Astrocyte (in vitro differentiated cells and primary cell): ENCODE results near the gene PSMD4. TPM values are rescaled to one million over a fixed set of nuclear protein-coding genes. Genes with fewer than 3 reads are reported as not detected.

Source experiments
- DNase-seq: peaks from one replicate; pipeline ENCODE4 v3.0.0-alpha.2; 2010; ENCODE audit warnings: low read depth
- FAIRE-seq: peaks from 2 replicates; lab custom pipeline; 2011; peaks lifted over from hg19 to GRCh38; lab: Jason Lieb, UNC
- H2AFZ ChIP-seq: 2 replicates; pipeline ENCODE4 v1.6.0; 2012; ENCODE audit warnings: low read depth, low read length, inconsistent platforms
- H3K27ac ChIP-seq: 2 replicates; pipeline ENCODE4 v1.5.1; 2011; ENCODE audit warnings: low read depth, low read length, inconsistent platforms
- H3K27me3 ChIP-seq: 2 replicates; pipeline ENCODE4 v1.6.0; 2011; ENCODE audit warnings: low read length, inconsistent platforms; ENCODE audit not compliant: insufficient read depth
- H3K36me3 ChIP-seq: 2 replicates; pipeline ENCODE4 v1.5.1; 2011; ENCODE audit warnings: low read length, inconsistent platforms; ENCODE audit not compliant: insufficient read depth
- H3K4me1 ChIP-seq: 2 replicates; pipeline ENCODE4 v1.5.1; 2011; ENCODE audit warnings: low read length, inconsistent platforms; ENCODE audit not compliant: insufficient read depth
- H3K4me2 ChIP-seq: 2 replicates; pipeline ENCODE4 v1.6.0; 2012; ENCODE audit warnings: low read length, inconsistent platforms
- H3K4me3 ChIP-seq: 2 replicates; pipeline ENCODE4 v1.5.1; 2011; ENCODE audit warnings: low read depth, mild to moderate bottlenecking, low read length, inconsistent platforms; ENCODE audit not compliant: insufficient read depth
- H3K79me2 ChIP-seq: 2 replicates; pipeline ENCODE4 v1.6.0; 2012; ENCODE audit warnings: mild to moderate bottlenecking, low read length, inconsistent platforms; ENCODE audit not compliant: insufficient read depth
- H3K9ac ChIP-seq: 2 replicates; pipeline ENCODE4 v1.6.0; 2012; ENCODE audit warnings: mild to moderate bottlenecking, low read length, inconsistent platforms
- H3K9me3 ChIP-seq: 2 replicates; pipeline ENCODE4 v1.5.1; 2012; ENCODE audit warnings: low read depth, mild to moderate bottlenecking, low read length, inconsistent platforms; ENCODE audit not compliant: insufficient read depth
- H4K20me1 ChIP-seq: 2 replicates; pipeline ENCODE4 v1.6.0; 2012; ENCODE audit warnings: low read length, inconsistent platforms; ENCODE audit not compliant: insufficient read depth
- H3K27ac Mint-ChIP-seq: one replicate; pipeline ENCODE4 v1.8.0; 2021; ENCODE audit warnings: mild to moderate bottlenecking, mixed read lengths; ENCODE audit not compliant: unreplicated experiment
- H3K27me3 Mint-ChIP-seq: one replicate; pipeline ENCODE4 v1.8.0; 2021; ENCODE audit warnings: low read depth, mixed read lengths; ENCODE audit not compliant: unreplicated experiment
- H3K36me3 Mint-ChIP-seq: one replicate; pipeline ENCODE4 v1.8.0; 2021; ENCODE audit warnings: low read depth, mixed read lengths; ENCODE audit not compliant: unreplicated experiment
- H3K4me1 Mint-ChIP-seq: one replicate; pipeline ENCODE4 v1.8.0; 2021; ENCODE audit warnings: low read depth, mixed read lengths; ENCODE audit not compliant: unreplicated experiment
- H3K4me3 Mint-ChIP-seq: one replicate; pipeline ENCODE4 v1.8.0; 2021; ENCODE audit warnings: mild to moderate bottlenecking, moderate library complexity, mixed read lengths; ENCODE audit not compliant: unreplicated experiment
- H3K9me3 Mint-ChIP-seq: one replicate; pipeline ENCODE4 v1.8.0; 2021; ENCODE audit warnings: mild to moderate bottlenecking, mixed read lengths; ENCODE audit not compliant: unreplicated experiment
- EZH2 ChIP-seq: IDR thresholded peaks from 2 replicates; pipeline ENCODE4 v1.6.1; 2012; ENCODE audit warnings: mild to moderate bottlenecking, low read length, inconsistent platforms; ENCODE audit not compliant: insufficient read depth
- total RNA-seq: library from RNA; stranded (reverse); gene quantifications from 2 replicates; pipeline ENCODE4 v1.2.1, GENCODE V29; 2021
- TF ChIP-seq, protein P1 (sequence below): IDR thresholded peaks from 2 replicates; pipeline ENCODE4 v1.5.1; 2011; ENCODE audit warnings: low read depth, mild to moderate bottlenecking, inconsistent platforms, low read length, moderate library complexity; ENCODE audit not compliant: insufficient read depth

The PSMD4 gene
- total RNA-seq, 1 donor from 2014 or later: 171 TPM

DNA sequence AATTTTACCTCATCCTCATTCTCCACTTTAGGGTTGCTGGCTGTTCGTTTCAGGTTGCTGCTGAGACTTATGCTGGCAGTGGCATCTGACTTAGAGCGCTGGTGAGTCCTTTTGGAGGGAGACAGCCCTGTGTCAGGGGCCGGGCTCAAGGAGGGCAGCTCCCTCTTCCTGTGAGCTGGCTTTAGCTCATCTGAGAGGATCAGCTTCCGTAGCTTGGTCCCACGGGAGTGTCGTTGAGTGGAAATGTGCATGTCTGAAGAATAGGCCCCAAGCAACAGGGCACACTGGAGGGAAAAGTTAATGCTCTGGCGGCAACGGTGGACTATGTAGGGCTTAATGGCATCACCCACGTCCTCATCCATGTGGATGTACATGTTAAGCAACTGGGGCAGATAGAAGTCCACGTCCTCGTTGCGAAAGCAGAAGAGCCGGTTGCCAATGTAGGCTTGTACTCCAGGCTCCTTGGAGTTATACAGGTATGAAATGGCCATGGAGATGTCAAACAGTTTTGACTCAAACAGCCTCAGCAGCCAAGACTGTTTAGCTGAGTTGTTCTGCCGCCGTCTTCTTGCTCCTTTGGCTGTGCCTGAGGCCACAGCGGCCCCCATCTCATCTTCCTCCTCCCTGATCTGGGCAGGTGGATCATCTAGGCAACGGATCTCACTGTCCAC lies 61.2 kb downstream of the PSMD4 start:
- H3K4me2 ChIP-seq: no peak overlapping the region
- peaks cover 34% of the 10 kb centered on the region for H3K36me3 Mint-ChIP-seq
- no peaks in the 10 kb centered on the region for H3K27me3 Mint-ChIP-seq
- FAIRE-seq: no peak
- DNase-seq: no peak
- peaks cover 54% of the 10 kb centered on the region for H3K79me2 ChIP-seq
- no peaks in the 10 kb centered on the region for H3K9me3 Mint-ChIP-seq
- H3K9ac ChIP-seq: no peak overlapping the region
- H3K4me1 Mint-ChIP-seq: peaks cover 40% of the 10 kb centered on the region
- H3K36me3 ChIP-seq: peaks cover 22% of the 10 kb centered on the region
- H3K27ac ChIP-seq: no peak overlapping the region
- H3K27ac Mint-ChIP-seq: no peak overlapping the region
- no peak overlapping the region for H3K4me3 Mint-ChIP-seq
- peaks cover 43% of the 10 kb centered on the region for H4K20me1 ChIP-seq
- peaks cover 41% of the 10 kb centered on the region for H3K4me1 ChIP-seq
- no peaks in the 10 kb centered on the region for H3K9me3 ChIP-seq
- no peak overlapping the region for H3K4me3 ChIP-seq
- no peak overlapping the region for H2AFZ ChIP-seq
- no peak for TF ChIP-seq EZH2
- TF ChIP-seq, protein P1, sequence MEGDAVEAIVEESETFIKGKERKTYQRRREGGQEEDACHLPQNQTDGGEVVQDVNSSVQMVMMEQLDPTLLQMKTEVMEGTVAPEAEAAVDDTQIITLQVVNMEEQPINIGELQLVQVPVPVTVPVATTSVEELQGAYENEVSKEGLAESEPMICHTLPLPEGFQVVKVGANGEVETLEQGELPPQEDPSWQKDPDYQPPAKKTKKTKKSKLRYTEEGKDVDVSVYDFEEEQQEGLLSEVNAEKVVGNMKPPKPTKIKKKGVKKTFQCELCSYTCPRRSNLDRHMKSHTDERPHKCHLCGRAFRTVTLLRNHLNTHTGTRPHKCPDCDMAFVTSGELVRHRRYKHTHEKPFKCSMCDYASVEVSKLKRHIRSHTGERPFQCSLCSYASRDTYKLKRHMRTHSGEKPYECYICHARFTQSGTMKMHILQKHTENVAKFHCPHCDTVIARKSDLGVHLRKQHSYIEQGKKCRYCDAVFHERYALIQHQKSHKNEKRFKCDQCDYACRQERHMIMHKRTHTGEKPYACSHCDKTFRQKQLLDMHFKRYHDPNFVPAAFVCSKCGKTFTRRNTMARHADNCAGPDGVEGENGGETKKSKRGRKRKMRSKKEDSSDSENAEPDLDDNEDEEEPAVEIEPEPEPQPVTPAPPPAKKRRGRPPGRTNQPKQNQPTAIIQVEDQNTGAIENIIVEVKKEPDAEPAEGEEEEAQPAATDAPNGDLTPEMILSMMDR: no peak
- no peaks in the 10 kb centered on the region for H3K27me3 ChIP-seq

Other genes starting within 250 kb of the PSMD4 start
- 8.5 and 8.8 TPM in 2 replicates for gene MINDY1, start 247.8 kb upstream of the PSMD4 start, total RNA-seq
- 14.3 and 17.6 TPM in 2 replicates for gene PRUNE1, start 246.3 kb upstream of the PSMD4 start, total RNA-seq
- 0.29 and 0.73 TPM in 2 replicates for gene BNIPL, start 218.1 kb upstream of the PSMD4 start, total RNA-seq
- gene C1orf56, start 207.0 kb upstream of the PSMD4 start, total RNA-seq: 1.3 and 1.7 TPM in 2 replicates
- gene CDC42SE1, start 195.1 kb upstream of the PSMD4 start, total RNA-seq: 107 and 116 TPM in 2 replicates
- gene MLLT11, start 194.3 kb upstream of the PSMD4 start, total RNA-seq: 69.3 and 77.4 TPM in 2 replicates
- 3.6 and 3.8 TPM in 2 replicates for gene GABPB2, start 184.0 kb upstream of the PSMD4 start, total RNA-seq
- 7.4 and 7.5 TPM in 2 replicates for gene SEMA6C, start 108.1 kb upstream of the PSMD4 start, total RNA-seq
- not detected in 2 replicates for gene TNFAIP8L2, start 98.1 kb upstream of the PSMD4 start, total RNA-seq
- gene LYSMD1, start 88.8 kb upstream of the PSMD4 start, total RNA-seq: 9.5 and 9.9 TPM in 2 replicates
- 64.3 and 66.5 TPM in 2 replicates for gene SCNM1, start 88.6 kb upstream of the PSMD4 start, total RNA-seq
- gene TMOD4, start 78.8 kb upstream of the PSMD4 start, total RNA-seq: 1.4 TPM in 1 of 2 replicates, not detected in the other
- gene VPS72, start 64.5 kb upstream of the PSMD4 start, total RNA-seq: 59.0 and 62.2 TPM in 2 replicates
- gene PIP5K1A, start 56.2 kb upstream of the PSMD4 start, total RNA-seq: 104 and 121 TPM in 2 replicates
- gene ZNF687, start 27.6 kb downstream of the PSMD4 start, total RNA-seq: 15.4 and 19.1 TPM in 2 replicates
- 59.4 and 67.8 TPM in 2 replicates for gene PI4KB, start 72.7 kb downstream of the PSMD4 start, total RNA-seq
- 55.3 and 61.3 TPM in 2 replicates for gene RFX5, start 92.5 kb downstream of the PSMD4 start, total RNA-seq
- gene SELENBP1, start 118.0 kb downstream of the PSMD4 start, total RNA-seq: 7.2 and 7.3 TPM in 2 replicates
- 314 and 316 TPM in 2 replicates for gene PSMB4, start 144.8 kb downstream of the PSMD4 start, total RNA-seq
- gene POGZ, start 204.8 kb downstream of the PSMD4 start, total RNA-seq: 58.8 and 63.9 TPM in 2 replicates